Measurements from ENCODE around the gene PRSS8. TPM values are rescaled to one million over a fixed set of nuclear protein-coding genes. Genes with fewer than 3 reads are reported as not detected.
A peak's percentile ranks its signal among the peaks of the same experiment; 100 is the strongest.
"Not testable (repeated sequence)": the region's sequence is repeated elsewhere in the genome, so short reads cannot be mapped to it uniquely, and the experiment has no call there.

The PRSS8 gene
- total RNA-seq, 1 donor from 2014 or later, result 26.0 TPM

DNA sequence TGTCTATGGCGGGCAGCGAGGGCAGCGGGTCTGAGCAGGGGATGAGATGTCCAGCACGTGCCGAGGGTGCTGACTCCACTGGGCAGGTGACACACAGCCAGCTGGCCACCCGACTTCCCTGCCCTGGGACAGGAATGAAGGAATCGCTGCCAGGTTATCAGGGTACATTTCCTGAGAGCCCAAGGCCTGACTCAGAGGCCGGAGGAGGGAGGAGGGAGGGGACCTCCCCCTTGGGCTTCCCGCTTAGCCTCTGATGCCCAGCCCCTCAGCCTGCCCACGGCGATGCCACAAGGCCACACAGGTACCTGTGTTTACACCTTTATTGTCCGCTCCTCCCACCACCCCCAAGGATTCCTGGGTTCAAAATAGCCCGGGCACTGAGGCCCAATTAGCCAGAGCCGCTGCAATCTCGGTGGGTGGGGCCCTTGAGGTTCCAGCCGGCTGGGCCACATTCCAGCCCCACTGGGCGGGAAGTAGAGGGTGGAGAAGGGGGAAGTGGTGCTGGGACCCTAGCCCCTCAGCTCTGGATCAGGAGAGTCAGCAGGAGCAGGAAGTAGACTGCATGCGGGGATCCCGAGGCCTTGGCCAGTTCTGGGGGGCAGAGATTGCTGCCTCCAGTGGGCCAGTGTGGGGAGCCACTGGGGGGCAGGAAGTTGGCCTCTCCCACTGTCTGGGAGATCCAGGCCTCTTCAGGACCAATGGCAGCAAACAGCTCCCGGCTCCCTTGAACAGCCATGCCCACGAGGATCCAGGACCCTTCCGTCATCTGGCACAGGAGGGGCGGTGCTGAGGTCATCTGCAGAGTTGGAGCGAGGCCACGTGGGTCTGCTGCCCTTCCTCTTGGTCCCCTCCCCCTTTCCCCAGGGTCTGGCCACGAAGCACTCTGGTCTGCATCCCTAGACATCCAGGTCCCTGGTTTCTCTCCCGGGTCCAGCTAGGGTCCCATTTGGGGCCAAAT, 3.4 kb upstream of the PRSS8 start:
- peak overlapping the region; percentile 67 for H3K27ac ChIP-seq
- TF ChIP-seq POLR2AphosphoS5 (IDR thresholded peaks at IDR 0.05; ENCODE audit: insufficient read depth in 1 of 2, low read depth in 1 of 2), result peak; percentile 19 to 62
- TF ChIP-seq POLR2A (IDR thresholded peaks at IDR 0.05), result no peak
- no peaks in the 10 kb centered on the region for H3K36me3 ChIP-seq
- no peaks in the 10 kb centered on the region for H3K27me3 ChIP-seq
- peak in 1 of 2 donors; percentile 85 for DNase-seq (ENCODE audit: extremely low spot score in 2 of 2)
- no peaks in the 10 kb centered on the region for H3K9me3 ChIP-seq
- peak overlapping the region in 1 of 2 donors; percentile 8 for H3K4me3 ChIP-seq
- H3K4me1 ChIP-seq, result peaks cover 44% of the 10 kb centered on the region
- intact Hi-C loops (cut with DNase I), result no loop called here

DNA sequence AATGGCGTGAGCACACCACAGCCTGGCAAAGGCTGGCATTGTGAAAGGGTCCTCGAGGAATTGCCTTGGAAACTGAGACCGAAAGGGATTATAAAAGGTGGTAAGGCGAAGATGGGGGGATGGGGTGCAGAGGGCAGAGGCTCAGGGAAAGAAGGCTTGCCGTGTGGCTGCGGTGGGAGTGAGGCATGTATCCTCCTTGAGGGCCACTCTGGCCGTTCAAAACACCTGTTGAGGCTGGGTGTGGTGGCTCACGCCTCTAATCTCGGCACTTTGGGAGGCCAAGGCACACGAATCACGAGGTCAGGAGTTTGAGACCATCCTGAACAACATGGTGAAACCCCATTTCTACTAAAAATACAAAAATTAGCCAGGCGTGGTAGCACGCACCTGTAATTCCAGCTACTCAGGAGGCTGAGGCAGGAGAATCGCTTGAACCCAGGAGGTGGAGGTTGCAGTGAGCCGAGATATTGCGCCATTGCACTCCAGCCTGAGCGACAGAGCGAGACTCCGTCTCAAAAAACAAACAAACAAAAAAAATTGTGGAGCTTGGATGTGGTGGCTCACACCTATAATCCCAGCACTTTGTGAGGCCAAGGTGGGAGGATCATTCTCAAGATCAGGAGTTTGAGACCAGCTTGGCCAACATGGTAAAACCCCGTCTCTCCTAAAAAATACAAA, 1.4 kb upstream of the PRSS8 start:
- intact Hi-C loops (cut with DNase I); H3K9me3 ChIP-seq: not testable (repeated sequence)
- H3K4me1 ChIP-seq, result peaks cover 45% of the 10 kb centered on the region

DNA sequence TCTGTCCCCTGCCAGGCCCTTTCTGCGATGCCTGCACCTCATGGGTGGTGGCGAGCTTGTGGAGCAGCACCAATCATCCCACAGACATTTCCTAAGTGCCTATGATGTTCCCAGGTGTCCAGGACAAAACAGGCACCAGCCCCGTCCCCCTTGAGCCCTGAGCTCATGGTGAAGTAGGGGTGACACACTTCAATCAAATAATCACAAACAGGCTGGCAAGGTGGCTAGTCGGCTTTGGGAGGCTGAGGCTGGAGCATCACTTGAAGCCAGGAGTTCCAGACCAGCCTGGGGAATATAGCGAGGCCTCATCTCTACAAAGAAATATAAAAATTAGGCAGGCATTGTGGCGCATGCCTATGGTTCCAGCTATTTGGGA, 748 bp upstream of the PRSS8 start:
- Histone ChIP-seq H3K27me3 (no peaks in the 10 kb centered on the region), H3K36me3 (peaks cover 0 to 14% of the 10 kb centered on the region in 2 donors), H3K9me3 (no peaks in the 10 kb centered on the region), H3K4me1 (peaks cover 45% of the 10 kb centered on the region), H3K27ac (no peak overlapping the region), H3K4me3 (no peak overlapping the region)
- TF ChIP-seq, protein P1, sequence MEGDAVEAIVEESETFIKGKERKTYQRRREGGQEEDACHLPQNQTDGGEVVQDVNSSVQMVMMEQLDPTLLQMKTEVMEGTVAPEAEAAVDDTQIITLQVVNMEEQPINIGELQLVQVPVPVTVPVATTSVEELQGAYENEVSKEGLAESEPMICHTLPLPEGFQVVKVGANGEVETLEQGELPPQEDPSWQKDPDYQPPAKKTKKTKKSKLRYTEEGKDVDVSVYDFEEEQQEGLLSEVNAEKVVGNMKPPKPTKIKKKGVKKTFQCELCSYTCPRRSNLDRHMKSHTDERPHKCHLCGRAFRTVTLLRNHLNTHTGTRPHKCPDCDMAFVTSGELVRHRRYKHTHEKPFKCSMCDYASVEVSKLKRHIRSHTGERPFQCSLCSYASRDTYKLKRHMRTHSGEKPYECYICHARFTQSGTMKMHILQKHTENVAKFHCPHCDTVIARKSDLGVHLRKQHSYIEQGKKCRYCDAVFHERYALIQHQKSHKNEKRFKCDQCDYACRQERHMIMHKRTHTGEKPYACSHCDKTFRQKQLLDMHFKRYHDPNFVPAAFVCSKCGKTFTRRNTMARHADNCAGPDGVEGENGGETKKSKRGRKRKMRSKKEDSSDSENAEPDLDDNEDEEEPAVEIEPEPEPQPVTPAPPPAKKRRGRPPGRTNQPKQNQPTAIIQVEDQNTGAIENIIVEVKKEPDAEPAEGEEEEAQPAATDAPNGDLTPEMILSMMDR (IDR thresholded peaks at IDR 0.05), result no peak
- TF ChIP-seq POLR2AphosphoS5 (IDR thresholded peaks at IDR 0.05; ENCODE audit: insufficient read depth in 1 of 2, low read depth in 1 of 2) (no peak), POLR2A (IDR thresholded peaks at IDR 0.05) (no peak)
- peak in 1 of 2 donors; percentile 81 for DNase-seq (ENCODE audit: extremely low spot score in 2 of 2)
- intact Hi-C loops (cut with DNase I), result no loop called here

More for the DNA sequence above, 1.4 kb upstream of the PRSS8 start:
- not testable (repeated sequence) for H3K4me3 ChIP-seq; H3K36me3 ChIP-seq; DNase-seq (ENCODE audit: extremely low spot score in 2 of 2); H3K27ac ChIP-seq; H3K27me3 ChIP-seq

DNA sequence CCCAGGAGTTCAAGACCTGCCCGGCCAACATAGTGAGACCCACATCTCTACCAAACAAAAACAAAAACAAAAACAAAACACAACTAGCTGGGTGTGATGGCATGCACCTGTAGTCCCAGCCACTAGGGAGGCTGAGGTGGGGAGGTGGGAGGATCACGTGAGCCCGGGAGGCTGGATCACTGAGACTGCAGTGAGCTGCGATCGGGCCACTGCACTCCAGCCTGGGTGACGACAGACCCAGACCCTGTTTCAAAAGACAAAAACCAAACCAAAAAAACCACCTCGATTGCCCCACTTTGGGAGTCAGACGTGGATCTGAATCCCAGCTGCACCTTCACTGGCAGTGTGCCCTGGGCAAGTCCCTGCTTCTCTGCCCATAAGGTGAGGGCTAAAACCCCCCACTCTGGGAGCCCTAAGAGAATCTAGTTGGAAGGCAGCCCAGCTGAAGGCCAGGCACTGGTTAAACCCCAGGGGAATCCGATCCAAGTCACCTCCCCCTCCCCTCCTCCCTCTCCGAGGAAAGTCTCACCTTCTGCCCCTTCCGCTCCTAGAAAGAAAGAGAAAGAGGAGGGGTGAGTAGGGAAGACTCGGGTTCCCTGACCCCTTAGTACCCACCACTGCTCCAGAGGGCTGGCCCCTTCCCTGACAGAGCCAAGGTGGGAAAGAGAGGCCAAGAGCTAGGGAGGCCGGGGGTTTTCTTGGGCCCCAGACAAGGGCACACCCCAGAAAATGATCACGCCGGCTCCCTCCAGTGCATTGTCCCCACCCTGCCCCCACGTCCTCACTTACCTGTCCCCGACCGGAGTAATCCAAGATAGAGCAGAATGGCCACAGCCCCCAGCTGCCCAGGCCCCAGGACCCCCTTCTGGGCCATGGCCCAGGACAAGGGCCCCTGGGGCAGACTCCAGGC, 647 bp downstream of the PRSS8 start:
- Histone ChIP-seq H3K27ac (peak overlapping the region; percentile 86), H3K9me3 (no peaks in the 10 kb centered on the region), H3K36me3 (peaks cover 0 to 27% of the 10 kb centered on the region in 2 donors), H3K4me3 (peak overlapping the region in 1 of 2 donors; percentile 48), H3K27me3 (no peaks in the 10 kb centered on the region), H3K4me1 (peaks cover 46% of the 10 kb centered on the region)
- intact Hi-C loops (cut with DNase I), result no loop called here
- TF ChIP-seq, protein P1 (IDR thresholded peaks at IDR 0.05), result no peak
- TF ChIP-seq POLR2AphosphoS5 (IDR thresholded peaks at IDR 0.05; ENCODE audit: insufficient read depth in 1 of 2, low read depth in 1 of 2) (no peak), POLR2A (IDR thresholded peaks at IDR 0.05) (no peak)
- DNase-seq (ENCODE audit: extremely low spot score in 2 of 2), result no peak

DNA sequence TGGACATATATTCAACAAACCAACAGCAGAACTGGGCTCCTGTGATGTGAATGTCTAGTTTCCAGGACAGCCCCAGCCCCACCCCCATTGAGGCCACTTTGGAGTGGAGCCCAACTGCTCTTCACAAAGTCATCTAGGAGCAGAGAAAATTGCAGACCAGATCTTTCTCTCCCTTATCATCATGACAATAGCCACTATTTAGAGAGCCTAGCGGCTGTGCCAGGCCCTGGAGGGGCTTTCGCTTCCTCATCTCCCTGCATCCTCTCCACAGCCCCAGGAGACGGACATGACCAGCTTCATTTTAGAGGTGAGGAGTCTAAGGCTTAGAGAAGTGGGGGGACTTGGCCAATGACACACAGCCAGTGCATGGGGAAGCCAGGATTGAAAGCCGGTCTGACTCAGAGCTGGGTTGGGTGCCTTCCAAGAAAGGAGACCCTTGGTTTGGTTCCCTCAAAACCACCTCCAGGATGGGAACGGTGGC, 1.4 kb downstream of the PRSS8 start:
- Histone ChIP-seq H3K4me3 (peak overlapping the region in 1 of 2 donors; percentile 48), H3K9me3 (no peaks in the 10 kb centered on the region), H3K4me1 (peaks cover 49% of the 10 kb centered on the region), H3K27me3 (no peaks in the 10 kb centered on the region), H3K27ac (peak overlapping the region; percentile 86), H3K36me3 (peaks cover 0 to 27% of the 10 kb centered on the region in 2 donors)
- intact Hi-C loops (cut with DNase I), result no loop called here
- no peak for DNase-seq (ENCODE audit: extremely low spot score in 2 of 2)
- TF ChIP-seq POLR2A (IDR thresholded peaks at IDR 0.05) (no peak), POLR2AphosphoS5 (IDR thresholded peaks at IDR 0.05; ENCODE audit: insufficient read depth in 1 of 2, low read depth in 1 of 2) (no peak)
- TF ChIP-seq, protein P1 (IDR thresholded peaks at IDR 0.05), result no peak

Measured in vagina (tissue), 2 donors.